ENCODE measurements around the gene ANKRD28. TPM values are rescaled to one million over a fixed set of nuclear protein-coding genes. Genes with fewer than 3 reads are reported as not detected.

ANKRD28 gene
- total RNA-seq, 6 experiments from 2014 or later: 16.4 to 32.2 (median 25.7) TPM

GRCh38 chr3:15637131-15637951 lies 160.4 kb downstream of the ANKRD28 start:
- ATAC-seq (no peak), DNase-seq (no peak)
- intact Hi-C loops (cut with DNase I): loop anchor here in 1 of 2 donors (10.0 kb wide), 1 partner anchor 607 kb away; no protein-coding TSS in a partner anchor
- H3K4me1 ChIP-seq: peaks cover 0 to 10% (median 5%) of the 10 kb centered on the region in 4 donors
- no peaks in the 10 kb centered on the region for H3K27me3 ChIP-seq
- H3K36me3 ChIP-seq: no peaks in the 10 kb centered on the region
- 75% methylated on average over 7 of the region's 7 CpGs for WGBS (ENCODE audit: insufficient coverage, low coverage, low lambda C conversion rate, missing lambda C conversion rate)
- TF ChIP-seq, protein P1, sequence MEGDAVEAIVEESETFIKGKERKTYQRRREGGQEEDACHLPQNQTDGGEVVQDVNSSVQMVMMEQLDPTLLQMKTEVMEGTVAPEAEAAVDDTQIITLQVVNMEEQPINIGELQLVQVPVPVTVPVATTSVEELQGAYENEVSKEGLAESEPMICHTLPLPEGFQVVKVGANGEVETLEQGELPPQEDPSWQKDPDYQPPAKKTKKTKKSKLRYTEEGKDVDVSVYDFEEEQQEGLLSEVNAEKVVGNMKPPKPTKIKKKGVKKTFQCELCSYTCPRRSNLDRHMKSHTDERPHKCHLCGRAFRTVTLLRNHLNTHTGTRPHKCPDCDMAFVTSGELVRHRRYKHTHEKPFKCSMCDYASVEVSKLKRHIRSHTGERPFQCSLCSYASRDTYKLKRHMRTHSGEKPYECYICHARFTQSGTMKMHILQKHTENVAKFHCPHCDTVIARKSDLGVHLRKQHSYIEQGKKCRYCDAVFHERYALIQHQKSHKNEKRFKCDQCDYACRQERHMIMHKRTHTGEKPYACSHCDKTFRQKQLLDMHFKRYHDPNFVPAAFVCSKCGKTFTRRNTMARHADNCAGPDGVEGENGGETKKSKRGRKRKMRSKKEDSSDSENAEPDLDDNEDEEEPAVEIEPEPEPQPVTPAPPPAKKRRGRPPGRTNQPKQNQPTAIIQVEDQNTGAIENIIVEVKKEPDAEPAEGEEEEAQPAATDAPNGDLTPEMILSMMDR (IDR thresholded peaks at IDR 0.05): no peak
- TF ChIP-seq POLR2A (IDR thresholded peaks at IDR 0.05): no peak
- no peak overlapping the region for H3K27ac ChIP-seq
- H3K9me3 ChIP-seq: no peaks in the 10 kb centered on the region
- no peak overlapping the region for H3K4me3 ChIP-seq

GRCh38 chr3:15636028-15636709 lies 161.6 kb downstream of the ANKRD28 start:
- H3K36me3 ChIP-seq: no peaks in the 10 kb centered on the region
- no peak overlapping the region for H3K4me3 ChIP-seq
- no peak for TF ChIP-seq POLR2A (IDR thresholded peaks at IDR 0.05)
- TF ChIP-seq, protein P1 (IDR thresholded peaks at IDR 0.05): no peak
- intact Hi-C loops (cut with DNase I): loop anchor here in 1 of 2 donors (10.0 kb wide), 1 partner anchor 609 kb away; no protein-coding TSS in a partner anchor
- peak overlapping the region in 1 of 3 donors; percentile 19 for H3K27ac ChIP-seq
- no peak for DNase-seq
- no peaks in the 10 kb centered on the region for H3K27me3 ChIP-seq
- H3K4me1 ChIP-seq: peaks cover 0 to 10% (median 5%) of the 10 kb centered on the region in 4 donors
- H3K9me3 ChIP-seq: no peaks in the 10 kb centered on the region
- peak; percentile 43 to 72 (median 58) for ATAC-seq
- WGBS (ENCODE audit: insufficient coverage, low coverage, low lambda C conversion rate, missing lambda C conversion rate): 60% methylated on average over 13 of the region's 14 CpGs

GRCh38 chr3:15635121-15635661 lies 162.6 kb downstream of the ANKRD28 start:
- no peak overlapping the region for H3K4me3 ChIP-seq
- 64% methylated on average over 6 of the region's 13 CpGs for WGBS (ENCODE audit: insufficient coverage, low coverage, low lambda C conversion rate, missing lambda C conversion rate)
- ATAC-seq (no peak), DNase-seq (no peak)
- no peaks in the 10 kb centered on the region for H3K9me3 ChIP-seq
- H3K27ac ChIP-seq: no peak overlapping the region
- intact Hi-C loops (cut with DNase I): loop anchor here in 1 of 2 donors (10.0 kb wide), 1 partner anchor 610 kb away; no protein-coding TSS in a partner anchor
- TF ChIP-seq, protein P1 (IDR thresholded peaks at IDR 0.05): no peak
- TF ChIP-seq POLR2A (IDR thresholded peaks at IDR 0.05): no peak
- H3K27me3 ChIP-seq: no peaks in the 10 kb centered on the region
- H3K36me3 ChIP-seq: no peaks in the 10 kb centered on the region
- peaks cover 0 to 20% (median 7%) of the 10 kb centered on the region in 4 donors for H3K4me1 ChIP-seq

DNA sequence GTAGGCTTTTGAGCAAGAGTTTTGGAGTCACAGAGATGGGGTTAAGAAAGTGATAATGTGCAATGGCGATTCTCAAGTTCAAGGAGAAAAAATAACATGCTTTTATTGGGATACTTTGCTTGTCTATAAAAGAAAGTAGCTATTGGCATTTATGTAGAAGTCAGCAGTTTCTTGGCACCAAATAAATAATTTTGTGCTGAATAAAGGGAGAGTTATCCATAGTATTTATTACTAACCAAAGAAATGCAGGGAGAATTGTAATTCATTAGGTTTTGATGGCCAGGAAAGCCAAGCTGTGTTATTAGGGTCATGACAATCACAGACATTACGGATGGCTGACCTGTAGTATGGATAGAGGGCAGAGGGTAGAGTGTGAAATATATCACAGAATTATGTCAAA lies 163.1 kb downstream of the ANKRD28 start:
- peak overlapping the region in 1 of 3 donors; percentile 13 for H3K27ac ChIP-seq
- no peaks in the 10 kb centered on the region for H3K9me3 ChIP-seq
- intact Hi-C loops (cut with DNase I): loop anchor here in 1 of 2 donors (10.0 kb wide), 1 partner anchor 610 kb away; no protein-coding TSS in a partner anchor
- no peak overlapping the region for H3K4me3 ChIP-seq
- no peaks in the 10 kb centered on the region for H3K36me3 ChIP-seq
- H3K27me3 ChIP-seq: no peaks in the 10 kb centered on the region
- WGBS (ENCODE audit: insufficient coverage, low coverage, low lambda C conversion rate, missing lambda C conversion rate): 69% methylated on average over 2 of the region's 2 CpGs
- DNase-seq (no peak), ATAC-seq (no peak)
- peaks cover 0 to 20% (median 7%) of the 10 kb centered on the region in 4 donors for H3K4me1 ChIP-seq
- TF ChIP-seq, protein P1 (IDR thresholded peaks at IDR 0.05): no peak
- no peak for TF ChIP-seq POLR2A (IDR thresholded peaks at IDR 0.05)
